Kidney (tissue), 14 donors: ENCODE results near the gene TGFBR2. TPM values are rescaled to one million over a fixed set of nuclear protein-coding genes. Genes with fewer than 3 reads are reported as not detected.
A peak's percentile ranks its signal among the peaks of the same experiment; 100 is the strongest.

Source experiments
- DNase-seq, 5 donors: peaks; one replicate each; pipeline ENCODE4 v3.0.0-alpha.2; 2013 to 2020
- FAIRE-seq: peaks from 2 replicates; lab custom pipeline; 2012; peaks lifted over from hg19 to GRCh38; lab: Jason Lieb, UNC
- H3K27ac ChIP-seq, 2 donors: one replicate each; pipeline ENCODE4 v1.7.0; 2013; ENCODE audit warnings: low read depth in 2 of 2, low read length in 2 of 2, inconsistent platforms in 1 of 2
- H3K27me3 ChIP-seq: one replicate; pipeline ENCODE4 v1.7.1; 2013; ENCODE audit warnings: low read length, inconsistent platforms; ENCODE audit not compliant: control insufficient read depth, insufficient read depth
- H3K36me3 ChIP-seq, 3 donors: one replicate each; pipeline versions ENCODE4 v1.7.0 to v1.7.1; 2013; ENCODE audit warnings: low read length in 3 of 3, control low read depth in 1 of 3, inconsistent platforms in 1 of 3; ENCODE audit not compliant: insufficient read depth in 3 of 3, control insufficient read depth in 2 of 3
- H3K4me1 ChIP-seq, 3 donors: one replicate each; pipeline versions ENCODE4 v1.7.0 to v1.7.1; 2013; ENCODE audit warnings: low read length in 3 of 3, inconsistent platforms in 1 of 3, low read depth in 1 of 3; ENCODE audit not compliant: control insufficient read depth in 2 of 3, insufficient read depth in 2 of 3
- H3K4me3 ChIP-seq, 3 donors: one replicate each; pipeline versions ENCODE4 v1.7.0 to v1.8.1; 2013; ENCODE audit warnings: low read length in 3 of 3, control low read depth in 1 of 3, inconsistent platforms in 1 of 3
- H3K9ac ChIP-seq, 3 donors: one replicate each; pipeline versions ENCODE4 v1.7.0 to v1.7.1; 2013; ENCODE audit warnings: low read length in 3 of 3, control low read depth in 1 of 3, inconsistent platforms in 1 of 3
- H3K9me3 ChIP-seq, 3 donors: one replicate each; pipeline versions ENCODE4 v1.7.0 to v1.7.1; 2013; ENCODE audit warnings: low read length in 3 of 3, control low read depth in 1 of 3, inconsistent platforms in 1 of 3; ENCODE audit not compliant: control insufficient read depth in 2 of 3, insufficient read depth in 1 of 3
- intact Hi-C: fragments of 100-400 bp; cut with DNase I; formaldehyde crosslinking; loops from one replicate; pipeline ENCODE4 v1.11.1; 2022
- polyA plus RNA-seq: library from polyadenylated mRNA; stranded (reverse); fragments of 350-450 nt; fragmentation: Illumina TruSeq; extraction: RNeasy Lipid Tissue Mini Kit (QIAGEN cat#74804); gene quantifications from one replicate; pipeline ENCODE4 v1.2.3, GENCODE V29; 2014; ENCODE audit warnings: low read depth, low replicate concordance; ENCODE audit not compliant: insufficient read depth
- total RNA-seq: library from RNA; stranded (reverse); fragmentation: NEBNext Ultra II Directional; extraction: Animal tissue kit (Norgen Biotek cat#: 25700); gene quantifications from one replicate; pipeline ENCODE4 v1.2.1, GENCODE V29; 2021
- TF ChIP-seq, protein P1 (sequence below): IDR thresholded peaks from 3 replicates; pipeline ENCODE4 v1.5.1; 2012; ENCODE audit warnings: mild to moderate bottlenecking, moderate library complexity, borderline replicate concordance; ENCODE audit not compliant: insufficient read depth; ENCODE audit errors: extremely low read depth
- donor health status: control.
- donor health status: control.
- donor health status: control.
- donor health status: control.
- donor health status: control.
- donor health status: DM: yes; HTN: yes; CAD: no.
- donor health status: Normal renal cell carcinoma (clear cell type).

Gene TGFBR2
- total and polyA plus RNA-seq, 2 donors from 2014 or later = 81.8 to 243 TPM

DNA sequence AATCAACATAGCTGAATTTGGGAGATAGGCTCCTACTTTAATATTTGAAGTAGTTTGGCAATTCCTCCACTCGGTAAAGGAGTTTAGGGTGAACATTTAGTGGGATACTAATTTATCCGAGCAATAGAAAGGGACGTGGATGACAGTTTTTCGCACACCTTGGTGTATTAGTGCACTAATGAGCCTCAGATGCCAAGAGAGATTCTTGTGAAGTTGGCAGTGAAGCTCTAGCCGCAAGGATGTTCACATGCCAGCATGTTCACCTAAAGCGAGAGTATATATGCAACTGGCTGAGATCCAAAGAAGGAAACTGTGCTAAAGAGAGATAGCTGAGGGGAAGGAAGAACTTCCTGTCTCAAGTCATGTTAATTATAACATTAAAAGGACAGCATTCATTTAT is 58.5 kb downstream of the TGFBR2 start:
- TF ChIP-seq, protein P1, sequence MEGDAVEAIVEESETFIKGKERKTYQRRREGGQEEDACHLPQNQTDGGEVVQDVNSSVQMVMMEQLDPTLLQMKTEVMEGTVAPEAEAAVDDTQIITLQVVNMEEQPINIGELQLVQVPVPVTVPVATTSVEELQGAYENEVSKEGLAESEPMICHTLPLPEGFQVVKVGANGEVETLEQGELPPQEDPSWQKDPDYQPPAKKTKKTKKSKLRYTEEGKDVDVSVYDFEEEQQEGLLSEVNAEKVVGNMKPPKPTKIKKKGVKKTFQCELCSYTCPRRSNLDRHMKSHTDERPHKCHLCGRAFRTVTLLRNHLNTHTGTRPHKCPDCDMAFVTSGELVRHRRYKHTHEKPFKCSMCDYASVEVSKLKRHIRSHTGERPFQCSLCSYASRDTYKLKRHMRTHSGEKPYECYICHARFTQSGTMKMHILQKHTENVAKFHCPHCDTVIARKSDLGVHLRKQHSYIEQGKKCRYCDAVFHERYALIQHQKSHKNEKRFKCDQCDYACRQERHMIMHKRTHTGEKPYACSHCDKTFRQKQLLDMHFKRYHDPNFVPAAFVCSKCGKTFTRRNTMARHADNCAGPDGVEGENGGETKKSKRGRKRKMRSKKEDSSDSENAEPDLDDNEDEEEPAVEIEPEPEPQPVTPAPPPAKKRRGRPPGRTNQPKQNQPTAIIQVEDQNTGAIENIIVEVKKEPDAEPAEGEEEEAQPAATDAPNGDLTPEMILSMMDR = no peak
- H3K9me3 ChIP-seq = no peaks in the 10 kb centered on the region
- no peak overlapping the region for H3K9ac ChIP-seq
- no peak overlapping the region for H3K27ac ChIP-seq
- DNase-seq (no peak), FAIRE-seq (no peak)
- peaks cover 0 to 10% (median 0%) of the 10 kb centered on the region in 3 donors for H3K4me1 ChIP-seq
- H3K36me3 ChIP-seq = peaks cover 0 to 18% (median 0%) of the 10 kb centered on the region in 3 donors
- H3K27me3 ChIP-seq = no peaks in the 10 kb centered on the region
- intact Hi-C loops = no loop called here
- peak overlapping the region in 1 of 3 donors; percentile 3 for H3K4me3 ChIP-seq

DNA sequence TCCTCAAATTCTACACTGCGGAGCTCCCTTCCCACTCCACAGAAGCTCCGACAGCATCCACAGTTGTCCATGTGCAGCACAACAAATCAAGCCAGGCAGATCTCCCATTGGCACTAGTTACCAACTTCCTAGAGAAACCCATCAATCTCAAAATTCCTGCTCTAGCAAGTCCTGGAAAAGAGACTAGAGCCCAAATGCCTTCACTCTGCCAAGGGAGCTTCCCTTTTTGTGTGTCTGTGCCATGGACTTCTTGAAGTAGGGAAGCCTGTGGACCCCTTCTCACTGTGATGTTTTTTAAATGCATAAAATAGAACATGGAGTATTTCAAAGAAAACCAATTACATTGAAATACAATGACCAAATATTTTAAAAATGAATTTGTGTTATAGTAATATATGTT is 59.1 kb downstream of the TGFBR2 start:
- peaks cover 0 to 18% (median 3%) of the 10 kb centered on the region in 3 donors for H3K36me3 ChIP-seq
- TF ChIP-seq, protein P1 = no peak
- H3K4me1 ChIP-seq = peaks cover 0 to 7% (median 0%) of the 10 kb centered on the region in 3 donors
- DNase-seq (no peak), FAIRE-seq (no peak)
- H3K9ac ChIP-seq = no peak overlapping the region
- H3K9me3 ChIP-seq = no peaks in the 10 kb centered on the region
- H3K4me3 ChIP-seq = no peak overlapping the region
- intact Hi-C loops = no loop called here
- H3K27me3 ChIP-seq = no peaks in the 10 kb centered on the region
- H3K27ac ChIP-seq = peak overlapping the region in 1 of 2 donors; percentile 30

DNA sequence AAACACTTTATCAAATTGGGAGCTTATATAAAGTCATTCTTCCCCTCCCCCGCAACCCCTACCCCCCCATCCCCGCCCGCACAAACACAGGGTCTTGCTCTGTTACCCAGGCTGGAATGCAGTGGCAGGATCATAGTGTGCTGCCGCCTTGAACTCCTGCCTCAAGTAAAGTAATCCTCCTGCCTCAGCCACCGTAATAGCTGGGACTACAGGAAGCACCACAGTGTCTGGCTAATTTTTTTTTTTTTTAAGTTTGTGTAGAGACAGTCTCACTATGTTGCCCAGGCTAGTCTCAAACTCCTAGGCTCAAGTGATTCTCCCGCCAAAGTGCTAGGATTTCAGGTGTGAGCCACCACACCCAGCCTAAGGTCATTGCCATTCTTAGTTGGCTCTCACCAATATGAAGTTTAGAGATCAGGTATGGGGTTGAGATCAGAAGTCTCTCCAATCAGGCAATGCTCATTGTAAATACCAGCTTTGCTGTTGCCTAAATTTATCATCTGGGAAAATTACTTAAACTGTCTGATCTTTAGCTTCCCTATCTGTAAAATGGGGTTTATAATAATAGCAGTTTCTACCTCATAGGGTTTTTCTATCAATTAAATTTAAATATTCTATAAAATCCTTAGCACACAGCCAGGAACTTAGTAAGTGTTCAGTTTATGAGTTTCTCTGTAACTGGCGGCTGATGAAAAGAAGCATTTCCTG is 60.3 kb downstream of the TGFBR2 start:
- TF ChIP-seq, protein P1 = no peak
- no peak for FAIRE-seq
- no peak overlapping the region for H3K27ac ChIP-seq

DNA sequence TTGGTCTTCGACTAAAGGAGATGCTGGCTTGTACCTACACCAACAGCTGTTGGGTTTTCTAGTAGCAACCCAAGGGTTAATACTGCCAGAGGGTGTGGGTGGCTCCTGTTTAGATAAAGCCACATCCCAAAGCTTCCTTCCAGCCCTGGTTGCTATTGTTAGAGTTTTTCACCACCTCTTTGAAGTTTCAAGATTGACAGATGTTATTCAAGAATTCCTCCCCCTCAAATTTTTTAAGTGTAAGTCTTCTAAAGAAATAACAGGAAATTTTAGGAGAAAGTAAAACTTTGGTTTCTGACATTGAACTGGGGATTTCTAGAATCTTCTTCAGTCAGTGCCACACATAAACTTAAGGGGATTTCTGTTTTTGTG is 60.9 kb downstream of the TGFBR2 start:
- TF ChIP-seq, protein P1 = no peak
- Histone ChIP-seq H3K27ac (no peak overlapping the region), H3K4me3 (no peak overlapping the region), H3K36me3 (peaks cover 0 to 23% (median 13%) of the 10 kb centered on the region in 3 donors), H3K27me3 (no peaks in the 10 kb centered on the region), H3K9me3 (no peaks in the 10 kb centered on the region), H3K9ac (no peak overlapping the region), H3K4me1 (peaks cover 0 to 3% (median 0%) of the 10 kb centered on the region in 3 donors)
- intact Hi-C loops = no loop called here
- no peak for DNase-seq
- no peak for FAIRE-seq

More for the DNA sequence above, 60.3 kb downstream of the TGFBR2 start:
- peaks cover 0 to 3% (median 0%) of the 10 kb centered on the region in 3 donors for H3K4me1 ChIP-seq
- H3K27me3 ChIP-seq = no peaks in the 10 kb centered on the region
- H3K9ac ChIP-seq = no peak overlapping the region
- H3K36me3 ChIP-seq = peaks cover 0 to 22% (median 8%) of the 10 kb centered on the region in 3 donors
- H3K4me3 ChIP-seq = no peak overlapping the region
- DNase-seq = peak in 2 of 5 donors; percentile 29 to 45
- no peaks in the 10 kb centered on the region for H3K9me3 ChIP-seq
- intact Hi-C loops = no loop called here
